WERI-Rb-1 (cell line): Measurements from ENCODE around the gene MAP4K4.

Experiments
- DNase-seq: peaks from one replicate; pipeline ENCODE4 v3.0.0-alpha.2; 2020
- H3K27ac ChIP-seq: fragments of 250-450 bp; sonication (Bioruptor Pico); 2 replicates; pipeline ENCODE4 v1.5.1; 2020; ENCODE audit warnings: mild to moderate bottlenecking, moderate library complexity
- H3K27me3 ChIP-seq: fragments of 250-450 bp; sonication (Bioruptor Pico); 2 replicates; pipeline ENCODE4 v1.5.1; 2021; ENCODE audit warnings: mild to moderate bottlenecking, low read depth, moderate library complexity; ENCODE audit not compliant: insufficient read depth, severe bottlenecking
- H3K36me3 ChIP-seq: fragments of 250-450 bp; sonication (Bioruptor Pico); 2 replicates; pipeline ENCODE4 v1.5.1; 2020; ENCODE audit warnings: mild to moderate bottlenecking, moderate library complexity
- H3K4me3 ChIP-seq: 2 replicates; pipeline ENCODE4 v1.5.1; 2011; ENCODE audit warnings: low read depth, mild to moderate bottlenecking, control low read depth, low read length
- H3K9me3 ChIP-seq: fragments of 250-450 bp; sonication (Bioruptor Pico); 2 replicates; pipeline ENCODE4 v1.5.1; 2021; ENCODE audit warnings: mild to moderate bottlenecking, moderate library complexity; ENCODE audit not compliant: severe bottlenecking
- CTCF ChIP-seq: IDR thresholded peaks from 2 replicates; pipeline ENCODE4 v1.5.1; 2011; ENCODE audit warnings: low read depth, mild to moderate bottlenecking, control low read depth, inconsistent platforms, low read length

MAP4K4 gene

GRCh38 chr2:101805152-101806088 is 107.9 kb downstream of the MAP4K4 start:
- Histone ChIP-seq H3K27ac (no peak overlapping the region), H3K9me3 (no peaks in the 10 kb centered on the region), H3K36me3 (no peaks in the 10 kb centered on the region), H3K27me3 (no peaks in the 10 kb centered on the region), H3K4me3 (no peak overlapping the region)
- DNase-seq = no peak
- TF ChIP-seq CTCF = no peak

GRCh38 chr2:101806123-101806522 is 108.6 kb downstream of the MAP4K4 start:
- no peak for TF ChIP-seq CTCF
- Histone ChIP-seq H3K9me3 (no peaks in the 10 kb centered on the region), H3K27me3 (no peaks in the 10 kb centered on the region), H3K36me3 (no peaks in the 10 kb centered on the region), H3K27ac (no peak overlapping the region), H3K4me3 (no peak overlapping the region)
- DNase-seq = no peak

- H3K27ac ChIP-seq = no peak overlapping the region
- DNase-seq = no peak
- TF ChIP-seq CTCF = no peak
Observed at GRCh38 chr2:101806701-101807100, 109.2 kb downstream of the MAP4K4 start.

GRCh38 chr2:101807242-101807641 is 109.7 kb downstream of the MAP4K4 start:
- no peak for DNase-seq
- H3K27ac ChIP-seq = no peak overlapping the region
- no peaks in the 10 kb centered on the region; the same call in 1 of the 2 replicates for H3K36me3 ChIP-seq
- H3K9me3 ChIP-seq = no peaks in the 10 kb centered on the region
- no peak overlapping the region for H3K4me3 ChIP-seq
- no peaks in the 10 kb centered on the region for H3K27me3 ChIP-seq
- no peak for TF ChIP-seq CTCF

More at GRCh38 chr2:101806701-101807100, 109.2 kb downstream of the MAP4K4 start:
- no peaks in the 10 kb centered on the region for H3K36me3 ChIP-seq
- H3K4me3 ChIP-seq = no peak overlapping the region
- no peaks in the 10 kb centered on the region for H3K27me3 ChIP-seq
- no peaks in the 10 kb centered on the region for H3K9me3 ChIP-seq

DNA sequence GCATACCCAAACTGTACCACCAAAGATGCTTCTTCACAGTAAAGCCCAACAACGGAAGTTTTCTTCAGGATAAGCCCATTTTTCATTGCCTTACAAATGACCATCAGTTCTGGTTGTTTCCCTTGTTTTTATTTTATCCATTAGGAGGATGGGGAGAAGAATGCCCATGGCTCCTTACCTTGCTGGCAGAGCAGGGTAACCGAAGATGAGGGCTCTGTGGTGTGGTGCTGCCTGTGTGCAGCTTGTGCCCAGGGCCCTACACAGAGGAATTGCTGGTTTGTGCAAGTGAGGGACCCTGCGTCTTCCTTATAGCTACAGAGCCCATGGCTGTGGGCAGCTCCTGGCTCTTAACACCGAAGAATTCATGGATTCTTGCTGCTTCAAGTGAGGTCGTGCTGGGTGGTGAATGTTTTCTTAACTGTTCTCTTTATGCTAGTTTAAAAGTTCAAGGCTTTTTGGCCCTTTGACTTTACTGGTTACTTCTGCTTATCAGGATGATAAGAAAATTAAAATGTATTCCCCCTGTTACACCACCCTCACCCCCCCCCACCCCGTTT is 110.6 kb downstream of the MAP4K4 start:
- no peaks in the 10 kb centered on the region for H3K9me3 ChIP-seq
- TF ChIP-seq CTCF = no peak
- no peak for DNase-seq
- H3K36me3 ChIP-seq = no peaks in the 10 kb centered on the region; the same call in 1 of the 2 replicates
- no peak overlapping the region for H3K4me3 ChIP-seq
- H3K27ac ChIP-seq = no peak overlapping the region
- H3K27me3 ChIP-seq = no peaks in the 10 kb centered on the region
